HEK293 (cell line): ENCODE results near the gene IFT122.

Source experiments
- CTCF ChIA-PET: fragments of 350-600 bp; formaldehyde crosslinking; extraction: SDS; loops from one replicate; lab custom pipeline; 2021; ENCODE audit warnings: antibody characterized with exemption; lab: Yijun Ruan, JAX
- POLR2A ChIA-PET: fragments of 300-600 bp; formaldehyde crosslinking; extraction: SDS; loops from one replicate; lab custom pipeline; 2020; ENCODE audit warnings: antibody characterized with exemption, inconsistent platforms; lab: Yijun Ruan, JAX
- H3K27ac ChIP-seq: fragments of 200-500 bp; sonication (Bioruptor generic); 2 replicates; pipeline ENCODE4 v1.5.1; 2014; ENCODE audit warnings: low read depth, low read length, control low read depth, inconsistent platforms; ENCODE audit errors: extremely low read depth
- H3K36me3 ChIP-seq, 2 experiments: fragments of 200-500 bp in 1 of 2; sonication (Bioruptor generic) in 1 of 2; 1 replicate in 1 of 2; 2 replicates in 1 of 2; pipeline ENCODE4 v1.5.1; 2014 to 2017; ENCODE audit warnings: inconsistent platforms in 2 of 2, low read length in 2 of 2; ENCODE audit not compliant: control insufficient read depth in 2 of 2, insufficient read depth in 1 of 2
- H3K4me1 ChIP-seq: fragments of 200-500 bp; sonication (Bioruptor generic); 2 replicates; pipeline ENCODE4 v1.5.1; 2014; ENCODE audit warnings: mild to moderate bottlenecking, low read length, inconsistent platforms; ENCODE audit not compliant: control insufficient read depth, insufficient read depth
- H3K4me3 ChIP-seq: 2 replicates; pipeline ENCODE4 v1.5.1; 2011; ENCODE audit warnings: low read depth, mild to moderate bottlenecking, control low read depth, low read length, moderate library complexity
- H3K9me3 ChIP-seq: fragments of 200-500 bp; sonication (Bioruptor generic); 2 replicates; pipeline ENCODE4 v1.5.1; 2014; ENCODE audit warnings: low read depth, low read length, inconsistent platforms; ENCODE audit not compliant: control insufficient read depth, insufficient read depth
- KLF16 ChIP-seq: fragments of 450-650 bp; formaldehyde crosslinking; IDR thresholded peaks from 2 replicates; pipeline ENCODE4 v1.5.1; 2017; ENCODE audit warnings: missing biosample characterization, missing genetic modification characterization
- PRDM1 ChIP-seq: fragments of 450-650 bp; formaldehyde crosslinking; IDR thresholded peaks from 2 replicates; pipeline ENCODE4; 2016; ENCODE audit warnings: missing biosample characterization, missing genetic modification characterization
- SETDB1 ChIP-seq: IDR thresholded peaks from one replicate; pipeline ENCODE4 v1.6.1; 2017; ENCODE audit warnings: mild to moderate bottlenecking, low read length, moderate library complexity, mixed read lengths; ENCODE audit not compliant: insufficient read length
- ZBTB26 ChIP-seq: fragments of 450-650 bp; formaldehyde crosslinking; optimal IDR thresholded peaks from 2 replicates; pipeline ENCODE3; 2016; ENCODE audit warnings: missing biosample characterization, mild to moderate bottlenecking, missing genetic modification characterization
- ZNF16 ChIP-seq: fragments of 450-650 bp; formaldehyde crosslinking; IDR thresholded peaks from 2 replicates; pipeline ENCODE4 v1.5.1; 2016; ENCODE audit warnings: low read depth, missing biosample characterization, missing genetic modification characterization
- ZNF221 ChIP-seq: fragments of 450-650 bp; formaldehyde crosslinking; IDR thresholded peaks from 2 replicates; pipeline ENCODE4 v1.5.1; 2017; ENCODE audit warnings: missing biosample characterization, missing genetic modification characterization, borderline replicate concordance
- ZNF341 ChIP-seq: fragments of 450-650 bp; formaldehyde crosslinking; IDR thresholded peaks from 2 replicates; pipeline ENCODE4; 2016; ENCODE audit warnings: low read depth, missing biosample characterization, missing genetic modification characterization
- ZNF449 ChIP-seq: fragments of 450-650 bp; formaldehyde crosslinking; IDR thresholded peaks from 2 replicates; pipeline ENCODE4 v1.5.1; 2017; ENCODE audit warnings: missing biosample characterization, mild to moderate bottlenecking, missing genetic modification characterization, moderate library complexity
- ZNF521 ChIP-seq: fragments of 450-650 bp; formaldehyde crosslinking; IDR thresholded peaks from 2 replicates; pipeline ENCODE4 v1.5.1; 2017; ENCODE audit warnings: missing biosample characterization, mild to moderate bottlenecking, missing genetic modification characterization
- ZNF623 ChIP-seq: fragments of 450-650 bp; formaldehyde crosslinking; IDR thresholded peaks from 2 replicates; pipeline ENCODE4 v1.5.1; 2016; ENCODE audit warnings: missing biosample characterization, missing genetic modification characterization
- ZNF654 ChIP-seq: fragments of 450-650 bp; formaldehyde crosslinking; IDR thresholded peaks from 2 replicates; pipeline ENCODE4 v1.5.1; 2016; ENCODE audit warnings: low read depth, missing biosample characterization, missing genetic modification characterization
- ZNF704 ChIP-seq: fragments of 450-650 bp; formaldehyde crosslinking; IDR thresholded peaks from 2 replicates; pipeline ENCODE4 v1.5.1; 2016; ENCODE audit warnings: missing biosample characterization, missing genetic modification characterization
- TF ChIP-seq, protein P1 (sequence below): fragments of 450-650 bp; formaldehyde crosslinking; IDR thresholded peaks from 2 replicates; pipeline ENCODE4 v1.5.1; 2017; ENCODE audit warnings: missing biosample characterization, missing genetic modification characterization

Gene IFT122

DNA sequence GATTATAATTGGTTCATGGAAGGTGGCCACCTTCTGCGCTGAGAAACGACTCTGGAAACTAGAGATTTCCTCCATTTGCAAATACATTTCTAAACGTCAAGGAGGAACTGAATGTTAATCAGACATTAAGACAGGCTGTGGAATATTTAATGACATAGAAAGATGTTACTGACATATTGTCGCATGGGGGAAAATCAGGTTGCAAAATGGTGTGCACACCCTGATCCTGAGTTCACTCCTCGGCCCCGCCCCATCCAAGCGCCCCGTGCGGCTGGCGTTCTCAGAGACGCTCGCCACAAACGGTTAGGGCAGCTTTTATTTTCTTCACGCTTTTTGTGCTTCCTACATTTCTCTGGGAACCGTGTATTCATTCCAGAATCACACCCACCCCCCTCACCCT lies 113.7 kb downstream of the IFT122 start (continued):
- TF ChIP-seq SETDB1 (no peak), ZNF623 (no peak), PRDM1 (tag by site-specific recombination) (no peak), ZNF16 (tag by site-specific recombination) (no peak), ZNF521 (tag by site-specific recombination) (no peak), ZNF221 (tag by site-specific recombination) (no peak), ZNF704 (tag by site-specific recombination) (no peak), ZBTB26 (tag by site-specific recombination) (no peak)

- Histone ChIP-seq H3K27ac (no peak overlapping the region), H3K9me3 (no peaks in the 10 kb centered on the region), H3K4me3 (no peak overlapping the region), H3K4me1 (no peaks in the 10 kb centered on the region), H3K36me3 (peaks cover 0 to 30% of the 10 kb centered on the region in 2 experiments; a peak in 1 of 3 replicates)
- CTCF ChIA-PET = interaction anchor here (0.6 to 1.0 kb wide), 3 partner anchors 53 to 64 kb away, joined by 3 read pairs; no protein-coding TSS in a partner anchor
- POLR2A ChIA-PET = interaction anchor here (0.6 kb wide), 1 partner anchor 85 kb away, joined by 8 read pairs; no protein-coding TSS in a partner anchor
- TF ChIP-seq, protein P1, sequence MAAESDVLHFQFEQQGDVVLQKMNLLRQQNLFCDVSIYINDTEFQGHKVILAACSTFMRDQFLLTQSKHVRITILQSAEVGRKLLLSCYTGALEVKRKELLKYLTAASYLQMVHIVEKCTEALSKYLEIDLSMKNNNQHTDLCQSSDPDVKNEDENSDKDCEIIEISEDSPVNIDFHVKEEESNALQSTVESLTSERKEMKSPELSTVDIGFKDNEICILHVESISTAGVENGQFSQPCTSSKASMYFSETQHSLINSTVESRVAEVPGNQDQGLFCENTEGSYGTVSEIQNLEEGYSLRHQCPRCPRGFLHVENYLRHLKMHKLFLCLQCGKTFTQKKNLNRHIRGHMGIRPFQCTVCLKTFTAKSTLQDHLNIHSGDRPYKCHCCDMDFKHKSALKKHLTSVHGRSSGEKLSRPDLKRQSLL (tag by site-specific recombination) = no peak
- TF ChIP-seq ZNF341 = peak; percentile 75
These were observed 114.5 kb downstream of the IFT122 start for GRCh38 chr3:129554356-129555152.

DNA sequence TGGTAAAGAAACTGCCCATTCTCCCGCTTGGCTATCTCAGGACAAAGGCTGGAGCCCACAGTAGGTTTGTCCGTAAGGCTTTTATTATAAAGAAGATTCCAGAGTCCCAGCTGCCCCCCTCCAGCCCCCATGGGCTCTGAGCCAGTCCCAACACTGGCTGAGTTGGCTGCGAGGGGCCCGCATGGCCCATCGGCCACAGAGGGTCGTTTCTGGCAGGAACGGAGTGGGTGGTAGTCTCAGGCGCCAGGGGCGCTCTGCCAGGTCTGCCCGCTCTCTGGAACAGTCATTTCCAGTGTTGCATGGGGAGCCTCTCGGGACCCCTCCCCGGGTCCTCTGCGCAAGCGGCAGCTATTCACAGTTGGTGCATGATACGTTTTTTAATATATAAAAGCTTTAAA lies 115.1 kb downstream of the IFT122 start:
- Histone ChIP-seq H3K4me3 (no peak overlapping the region), H3K4me1 (no peaks in the 10 kb centered on the region), H3K9me3 (no peaks in the 10 kb centered on the region), H3K27ac (no peak overlapping the region), H3K36me3 (peaks cover 0 to 36% of the 10 kb centered on the region in 2 experiments; a peak in 1 of 3 replicates)
- POLR2A ChIA-PET = no interaction called here
- CTCF ChIA-PET = interaction anchor here (0.6 to 1.0 kb wide), 4 partner anchors 20 to 65 kb away, joined by 3 to 4 read pairs (median 3); no protein-coding TSS in a partner anchor
- TF ChIP-seq KLF16 (tag by site-specific recombination) (no peak), ZNF654 (tag by site-specific recombination) (no peak), ZNF449 (tag by site-specific recombination) (no peak)
